GM12878 (cell line): ENCODE measurements around the gene WNT3A.

Experiments used
- CEBPB ChIP-seq, 2 experiments: fragments of 150-350 bp in 1 of 2; IDR thresholded peaks; 2 replicates each; pipeline ENCODE4 v1.6.1; 2012 to 2014; ENCODE audit warnings: low read depth in 2 of 2, low read length in 2 of 2, borderline replicate concordance in 1 of 2, inconsistent platforms in 1 of 2
- CREB1 ChIP-seq: IDR thresholded peaks from 2 replicates; pipeline ENCODE4 v1.6.1; 2012; ENCODE audit warnings: low read depth, mild to moderate bottlenecking, inconsistent platforms
- LARP7 ChIP-seq: fragments of 450-650 bp; IDR thresholded peaks from 2 replicates; pipeline ENCODE4 v1.6.1; 2017; ENCODE audit warnings: mild to moderate bottlenecking
- PML ChIP-seq: IDR thresholded peaks from 2 replicates; pipeline ENCODE4 v1.6.1; 2012; ENCODE audit warnings: low read length, inconsistent platforms
- POLR2A ChIP-seq: IDR thresholded peaks from 2 replicates; pipeline ENCODE4 v1.6.1; 2011; ENCODE audit warnings: low read depth, mild to moderate bottlenecking, low read length
- RAD51 ChIP-seq: fragments of 450-650 bp; IDR thresholded peaks from 2 replicates; pipeline ENCODE4 v1.6.1; 2016; ENCODE audit warnings: moderate library complexity, mild to moderate bottlenecking, inconsistent platforms
- STAT1 ChIP-seq: fragments of 450-650 bp; conservative IDR thresholded peaks from 2 replicates; pipeline ENCODE4 v1.6.1; 2014; ENCODE audit warnings: antibody characterized with exemption, mild to moderate bottlenecking
- TAF1 ChIP-seq: IDR thresholded peaks from 2 replicates; pipeline ENCODE4 v1.6.1; 2011; ENCODE audit warnings: mild to moderate bottlenecking, low read depth, low read length, borderline replicate concordance
- ZNF274 ChIP-seq: IDR thresholded peaks from one replicate; pipeline ENCODE4 v1.8.0; 2011; ENCODE audit not compliant: insufficient read length, insufficient read depth
- TF ChIP-seq, protein P1 (sequence below): IDR thresholded peaks from 2 replicates; pipeline ENCODE4 v1.6.1; 2011; ENCODE audit warnings: low read depth, mild to moderate bottlenecking, low read length, moderate library complexity, borderline replicate concordance; ENCODE audit errors: extremely low read depth
- TF ChIP-seq, protein P2 (sequence below), 3 experiments: IDR thresholded peaks in 2 of 3; conservative IDR thresholded peaks in 1 of 3; 2 replicates each; pipeline ENCODE4 v1.5.1; 2011; ENCODE audit warnings: low read depth in 3 of 3, low read length in 3 of 3, mild to moderate bottlenecking in 3 of 3, control low read depth in 2 of 3, moderate library complexity in 2 of 3, inconsistent platforms in 1 of 3, mixed read lengths in 1 of 3; ENCODE audit not compliant: control insufficient read depth in 2 of 3, insufficient read depth in 1 of 3; ENCODE audit errors: extremely low read depth in 1 of 3

DNA sequence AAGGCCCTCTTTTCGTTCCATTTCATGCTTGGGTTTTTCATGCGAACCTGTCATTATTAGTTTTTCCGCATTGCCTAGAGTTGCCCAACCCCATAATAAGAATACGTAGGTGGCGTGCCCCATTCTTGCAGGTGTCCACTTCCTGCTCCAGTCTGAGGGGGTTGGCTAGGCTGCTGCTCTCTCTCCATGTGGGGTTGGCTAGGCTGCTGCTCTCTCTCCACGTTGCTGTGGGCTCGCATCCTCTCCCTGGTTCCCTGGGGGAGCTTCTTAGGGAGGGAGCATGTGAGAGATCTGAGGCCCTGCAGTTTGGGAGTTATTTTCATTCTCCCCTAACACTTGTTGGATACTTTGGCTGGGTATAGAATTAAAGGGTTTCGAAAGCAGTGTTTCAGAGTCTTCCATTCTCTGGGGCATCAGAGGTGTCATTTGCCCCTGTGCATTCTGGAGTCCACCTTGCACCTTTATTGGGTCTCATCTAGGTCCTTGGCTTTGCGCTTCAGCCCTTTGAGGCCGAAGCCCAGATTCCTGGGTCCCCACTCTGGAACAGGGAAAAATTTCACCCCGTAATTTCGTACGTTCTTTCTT lies 87.7 kb downstream of the WNT3A start:
- TF ChIP-seq CEBPB (IDR thresholded peaks at IDR 0.05; ENCODE audit: borderline replicate concordance in 1 of 2, low read depth in 2 of 2, low read length in 2 of 2) (no peak), PML (no peak), ZNF274 (no peak), RAD51 (no peak), TAF1 (no peak), CREB1 (no peak), LARP7 (no peak), POLR2A (no peak), STAT1 (no peak)
- TF ChIP-seq, protein P1, sequence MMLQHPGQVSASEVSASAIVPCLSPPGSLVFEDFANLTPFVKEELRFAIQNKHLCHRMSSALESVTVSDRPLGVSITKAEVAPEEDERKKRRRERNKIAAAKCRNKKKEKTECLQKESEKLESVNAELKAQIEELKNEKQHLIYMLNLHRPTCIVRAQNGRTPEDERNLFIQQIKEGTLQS = no peak
- TF ChIP-seq, protein P2, sequence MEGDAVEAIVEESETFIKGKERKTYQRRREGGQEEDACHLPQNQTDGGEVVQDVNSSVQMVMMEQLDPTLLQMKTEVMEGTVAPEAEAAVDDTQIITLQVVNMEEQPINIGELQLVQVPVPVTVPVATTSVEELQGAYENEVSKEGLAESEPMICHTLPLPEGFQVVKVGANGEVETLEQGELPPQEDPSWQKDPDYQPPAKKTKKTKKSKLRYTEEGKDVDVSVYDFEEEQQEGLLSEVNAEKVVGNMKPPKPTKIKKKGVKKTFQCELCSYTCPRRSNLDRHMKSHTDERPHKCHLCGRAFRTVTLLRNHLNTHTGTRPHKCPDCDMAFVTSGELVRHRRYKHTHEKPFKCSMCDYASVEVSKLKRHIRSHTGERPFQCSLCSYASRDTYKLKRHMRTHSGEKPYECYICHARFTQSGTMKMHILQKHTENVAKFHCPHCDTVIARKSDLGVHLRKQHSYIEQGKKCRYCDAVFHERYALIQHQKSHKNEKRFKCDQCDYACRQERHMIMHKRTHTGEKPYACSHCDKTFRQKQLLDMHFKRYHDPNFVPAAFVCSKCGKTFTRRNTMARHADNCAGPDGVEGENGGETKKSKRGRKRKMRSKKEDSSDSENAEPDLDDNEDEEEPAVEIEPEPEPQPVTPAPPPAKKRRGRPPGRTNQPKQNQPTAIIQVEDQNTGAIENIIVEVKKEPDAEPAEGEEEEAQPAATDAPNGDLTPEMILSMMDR (IDR thresholded peaks at IDR 0.05 in 2 of 3, conservative IDR thresholded peaks at IDR 0.05 in 1 of 3; ENCODE audit: control insufficient read depth in 2 of 3, extremely low read depth in 1 of 3, insufficient read depth in 1 of 3, low read depth in 3 of 3, low read length in 3 of 3) = no peak
